D721Med (cell line): ENCODE results near the gene DOCK3.
"Not testable (repeated sequence)": the region's sequence is repeated elsewhere in the genome, so short reads cannot be mapped to it uniquely, and the experiment has no call there.

ENCODE experiments used
- DNase-seq: peaks from one replicate; pipeline ENCODE4 v3.0.0; 2011; ENCODE audit warnings: low spot score; ENCODE audit not compliant: insufficient read length
- FAIRE-seq: peaks from 2 replicates; lab custom pipeline; 2011; peaks lifted over from hg19 to GRCh38; lab: Jason Lieb, UNC
- CTCF ChIP-seq: IDR thresholded peaks from 2 replicates; pipeline ENCODE4 v1.5.1; 2012; ENCODE audit warnings: mild to moderate bottlenecking, control low read depth; ENCODE audit not compliant: insufficient read depth; ENCODE audit errors: missing control alignments

The DOCK3 gene

GRCh38 chr3:50850639-50851511 lies 176.1 kb downstream of the DOCK3 start:
- FAIRE-seq (no peak), DNase-seq (no peak)
- no peak for TF ChIP-seq CTCF

DNA sequence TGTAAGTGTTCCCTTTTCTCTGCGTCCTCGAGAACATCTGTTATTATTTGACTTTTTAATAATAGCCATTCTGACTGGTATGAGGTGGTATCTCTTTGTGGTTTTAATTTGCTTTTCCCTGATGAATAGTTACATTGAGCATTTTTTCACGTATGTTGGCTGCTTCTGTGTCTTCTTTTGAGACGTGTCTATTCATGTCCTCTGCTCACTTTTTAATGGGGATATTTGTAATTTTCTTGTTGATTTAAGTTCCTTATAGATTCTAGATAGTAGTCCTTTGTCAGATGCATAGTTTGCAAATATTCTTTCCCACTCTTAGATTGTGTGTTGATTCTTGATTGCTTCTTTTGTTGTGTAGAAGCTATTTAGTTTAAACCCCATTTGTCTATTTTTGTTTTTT lies 179.2 kb downstream of the DOCK3 start:
- DNase-seq (no peak), FAIRE-seq (no peak)
- TF ChIP-seq CTCF = no peak

GRCh38 chr3:50862221-50862620 lies 187.5 kb downstream of the DOCK3 start:
- FAIRE-seq (no peak), DNase-seq (no peak)
- peak; percentile 13 for TF ChIP-seq CTCF

GRCh38 chr3:50873376-50874157 lies 198.8 kb downstream of the DOCK3 start:
- TF ChIP-seq CTCF = no peak
- no peak for DNase-seq
- no peak for FAIRE-seq

DNA sequence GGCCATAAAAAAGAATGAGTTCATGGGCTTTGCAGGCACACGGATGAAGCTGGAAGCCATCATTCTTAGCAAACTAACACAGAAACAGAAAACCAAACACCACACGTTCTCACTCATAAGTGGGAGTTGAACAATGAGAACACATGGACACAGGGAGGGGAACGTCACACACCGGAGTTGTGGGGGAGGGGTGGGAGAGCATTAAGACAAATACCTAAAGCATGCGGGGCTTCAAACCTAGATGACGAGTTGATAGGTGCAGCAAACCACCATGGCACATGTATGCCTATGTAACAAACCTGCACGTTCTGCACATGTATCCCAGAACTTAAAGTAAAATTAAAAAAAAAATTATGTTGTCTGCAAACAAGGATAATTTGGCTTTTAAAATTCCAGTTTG lies 200.1 kb downstream of the DOCK3 start:
- DNase-seq = not testable (repeated sequence)

DNA sequence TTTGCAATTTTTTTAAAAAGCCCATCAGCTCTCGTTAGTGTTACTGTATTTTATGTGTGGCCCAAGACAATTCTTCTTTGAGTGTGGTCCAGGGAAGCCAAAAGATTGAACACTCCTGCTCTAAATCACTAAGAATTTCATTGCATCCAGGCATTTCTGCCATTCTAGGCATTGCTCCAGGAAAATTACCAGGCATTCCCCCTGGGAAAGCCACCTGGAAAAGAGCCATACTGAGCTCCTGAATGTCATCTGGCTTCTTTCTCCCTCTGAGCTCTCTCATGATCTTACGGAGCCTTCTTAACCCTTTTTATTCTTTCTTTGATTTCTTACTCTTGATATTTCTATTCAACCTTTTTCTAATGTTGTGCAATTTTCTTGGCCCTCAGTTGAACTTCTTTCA lies 202.2 kb downstream of the DOCK3 start:
- DNase-seq (no peak), FAIRE-seq (no peak)
- TF ChIP-seq CTCF = no peak

More for the DNA sequence above, 200.1 kb downstream of the DOCK3 start:
- not testable (repeated sequence) for FAIRE-seq

- not testable (repeated sequence) for FAIRE-seq, DNase-seq
These were observed 208.0 kb downstream of the DOCK3 start for GRCh38 chr3:50882733-50883132.

DNA sequence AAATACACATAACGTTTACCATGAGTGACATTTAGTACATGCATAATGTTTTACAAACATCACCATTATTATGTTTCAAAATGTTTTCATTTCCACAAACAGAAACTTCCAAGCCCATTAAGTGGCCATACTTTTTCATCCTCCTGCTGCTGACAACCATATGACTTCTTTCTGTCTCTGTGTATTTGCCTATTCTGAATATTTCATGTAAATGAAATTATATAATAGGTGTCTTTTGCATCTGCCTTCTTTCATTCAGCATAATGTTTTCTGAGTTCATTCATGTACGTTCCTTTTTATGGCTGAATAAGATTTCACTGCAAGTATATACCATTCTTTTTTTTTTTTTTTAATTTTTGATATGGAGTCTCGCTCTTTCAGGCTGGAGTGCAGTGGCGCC lies 209.0 kb downstream of the DOCK3 start:
- DNase-seq (no peak), FAIRE-seq (no peak)
- TF ChIP-seq CTCF = no peak
